B cell (primary cell): ENCODE measurements around the gene NAPSA.

Experiments used
- CTCF ChIP-seq: fragments of 200-600 bp; IDR thresholded peaks from one replicate; pipeline ENCODE4 v1.8.0; 2022; ENCODE audit warnings: antibody characterized with exemption, mild to moderate bottlenecking
- EZH2 ChIP-seq: IDR thresholded peaks from 2 replicates; pipeline ENCODE4 v1.6.1; 2012; ENCODE audit warnings: borderline replicate concordance, low read depth, mild to moderate bottlenecking, moderate library complexity, low read length; ENCODE audit not compliant: insufficient read depth, poor library complexity, severe bottlenecking

DNA sequence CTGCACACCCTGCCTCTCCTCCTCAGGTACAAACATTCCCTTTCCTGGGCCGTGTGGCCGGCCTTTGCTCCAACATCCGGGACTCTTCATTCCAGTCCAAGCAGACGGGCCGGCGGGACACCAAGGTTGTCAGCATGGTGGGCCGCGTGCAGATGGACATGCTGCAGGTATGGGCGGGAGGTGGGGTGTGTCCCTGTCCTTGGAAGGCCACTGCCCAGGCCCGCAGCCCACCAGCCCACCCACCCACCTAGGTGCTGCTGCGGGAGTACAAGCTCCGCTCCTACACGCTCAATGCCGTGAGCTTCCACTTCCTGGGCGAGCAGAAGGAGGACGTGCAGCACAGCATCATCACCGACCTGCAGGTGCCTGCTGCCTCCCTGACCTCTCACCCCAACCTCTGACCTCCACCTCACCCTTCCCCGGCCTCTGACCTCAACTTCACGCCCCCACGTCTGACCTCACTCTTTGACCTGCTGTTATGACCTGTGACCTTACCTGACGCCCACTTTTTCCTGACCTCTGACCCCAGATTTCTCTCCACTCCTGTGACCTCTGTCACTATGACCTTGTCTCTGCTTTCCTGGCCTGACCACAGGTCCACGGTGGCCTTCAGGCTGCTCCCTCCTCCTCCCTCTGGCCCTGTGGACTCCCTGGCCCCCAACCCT is 40.8 kb upstream of the NAPSA start:
- TF ChIP-seq CTCF = no peak
- TF ChIP-seq EZH2 = no peak
